Ammon's horn (tissue), 1 donor: ENCODE measurements around the gene LSAMP.
"Not testable (repeated sequence)": the region's sequence is repeated elsewhere in the genome, so short reads cannot be mapped to it uniquely, and the experiment has no call there.

ENCODE experiments used
- DNase-seq: peaks from one replicate; pipeline ENCODE4 v3.0.0-alpha.2; 2016; ENCODE audit warnings: low spot score

The LSAMP gene

DNA sequence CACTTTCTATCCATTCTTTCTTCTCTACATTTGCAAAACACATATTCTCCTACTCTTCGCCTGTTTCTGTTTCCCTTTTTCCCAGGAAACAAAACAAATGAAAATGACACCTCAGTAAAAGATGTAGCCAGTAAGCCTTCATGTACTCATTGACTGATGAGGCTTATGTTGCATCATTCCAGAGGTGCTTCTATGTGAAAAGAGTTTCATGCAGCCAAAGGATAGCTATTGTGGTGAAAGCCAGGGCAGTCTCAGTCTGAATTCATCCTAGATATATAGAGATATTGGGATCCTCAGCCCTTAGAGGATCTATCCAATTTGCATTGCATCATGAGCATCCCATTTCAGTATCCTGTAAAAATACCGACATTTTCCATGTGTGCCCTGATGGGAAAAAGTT is 554.7 kb downstream of the LSAMP start:
- no peak for DNase-seq

GRCh38 chr3:115885621-115886020 is 559.7 kb downstream of the LSAMP start:
- no peak for DNase-seq

DNA sequence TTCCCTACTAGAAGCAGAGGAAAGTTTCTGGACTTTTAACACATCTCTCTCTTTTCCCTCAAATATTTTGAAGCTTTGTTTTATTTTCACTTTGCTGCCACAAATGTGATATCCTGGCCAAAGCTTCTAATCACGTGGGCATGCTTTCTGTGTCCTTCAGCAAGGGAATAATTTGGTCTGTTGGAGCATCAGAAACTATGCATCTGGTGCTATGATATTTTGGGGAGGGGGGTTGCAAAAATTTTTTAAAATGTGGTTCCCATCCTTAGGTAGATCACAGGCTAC is 567.7 kb downstream of the LSAMP start:
- no peak for DNase-seq

GRCh38 chr3:115876876-115877614 is 568.2 kb downstream of the LSAMP start:
- no peak for DNase-seq

DNA sequence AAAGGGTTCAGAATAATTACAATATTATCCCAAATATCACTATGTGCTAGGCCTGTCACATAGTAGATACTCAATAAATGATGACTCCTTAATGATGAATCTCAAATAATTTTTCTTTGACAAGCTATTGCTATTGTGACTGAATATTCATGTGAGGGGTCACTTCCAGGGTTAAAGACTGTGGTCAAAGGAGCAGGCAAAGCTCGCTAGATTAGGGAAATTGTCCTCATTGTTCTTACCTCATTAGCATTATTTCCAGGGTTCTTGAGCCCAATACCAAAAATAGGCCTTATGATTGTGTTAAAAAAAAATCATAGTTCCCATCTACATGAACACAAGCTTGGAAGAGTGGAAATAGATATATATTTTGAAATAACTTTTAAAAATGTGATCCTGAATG is 569.8 kb downstream of the LSAMP start:
- DNase-seq = no peak

DNA sequence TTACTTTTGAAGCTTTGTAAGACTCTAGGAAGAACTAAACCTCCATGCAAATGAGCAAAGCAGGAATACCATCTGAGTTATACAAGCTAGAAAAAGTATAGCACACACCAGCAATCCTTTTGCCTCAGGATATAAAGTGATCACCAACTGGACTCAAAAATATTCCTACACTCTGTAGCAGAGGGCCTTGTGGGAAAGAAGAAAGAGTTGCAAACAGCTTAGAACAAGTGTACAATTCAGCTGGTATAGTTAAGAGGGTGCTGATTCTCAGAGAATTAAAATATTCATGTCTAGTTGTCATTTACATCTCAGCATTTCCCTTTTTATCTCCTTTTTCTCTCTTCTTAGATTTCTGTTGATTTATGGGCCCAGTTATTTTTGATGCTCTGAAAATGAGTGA is 573.6 kb downstream of the LSAMP start:
- DNase-seq = no peak

DNA sequence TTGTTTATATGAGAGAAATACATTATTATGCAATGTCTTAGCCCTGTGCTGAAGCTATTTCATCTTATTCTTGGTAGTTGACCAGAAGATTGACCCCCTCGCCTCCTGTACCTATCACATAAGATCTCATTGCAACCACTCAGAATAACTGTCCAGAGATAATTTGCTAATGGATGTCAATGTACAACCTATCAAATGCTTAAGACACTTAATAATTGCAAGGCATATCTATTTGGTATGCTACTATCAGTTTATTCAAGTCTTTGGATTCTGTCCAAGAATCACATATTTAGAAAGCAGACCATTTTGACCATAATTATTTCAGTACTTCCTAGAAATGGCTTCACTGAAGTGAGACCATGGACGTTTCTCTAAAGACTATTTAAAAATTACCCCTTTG is 580.4 kb downstream of the LSAMP start:
- no peak for DNase-seq

DNA sequence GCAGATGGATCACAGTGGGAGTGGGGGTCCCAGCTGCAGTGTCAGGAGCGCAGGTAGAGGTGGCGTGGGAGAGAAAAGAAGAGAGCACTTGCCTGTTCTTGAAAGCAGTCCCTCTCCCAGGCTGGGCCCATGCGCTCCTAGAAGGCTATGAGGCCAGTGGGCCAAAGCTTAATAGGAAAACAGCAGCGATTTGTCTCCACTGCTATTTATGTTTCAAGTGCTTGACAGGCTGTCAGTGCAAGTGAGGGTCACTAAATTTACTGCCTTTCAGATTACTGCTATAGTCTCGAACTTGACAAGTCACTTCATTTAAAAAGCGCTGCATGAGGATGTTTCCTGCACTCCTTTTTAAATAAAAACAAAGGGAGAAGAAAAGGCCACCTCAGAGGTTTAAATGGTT is 582.4 kb downstream of the LSAMP start:
- DNase-seq = no peak

DNA sequence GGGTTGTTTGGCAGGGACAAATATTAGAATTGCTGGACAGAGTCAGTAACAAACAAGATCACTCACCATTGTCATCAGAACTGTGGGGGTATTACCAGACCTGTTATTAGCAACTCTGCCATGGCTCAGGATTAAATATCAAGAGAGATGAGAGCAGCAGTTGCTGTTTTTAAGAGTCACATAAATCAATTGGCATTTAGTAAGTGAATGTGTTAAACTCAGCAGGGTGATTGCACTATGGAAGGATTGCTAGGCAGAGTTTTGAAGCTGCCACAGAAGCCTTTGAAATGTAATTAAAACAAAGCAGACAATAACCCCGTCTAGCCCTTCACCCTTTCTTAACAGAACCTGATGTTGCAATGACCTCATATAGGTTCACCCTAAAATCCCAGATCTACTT is 583.2 kb downstream of the LSAMP start:
- no peak for DNase-seq

DNA sequence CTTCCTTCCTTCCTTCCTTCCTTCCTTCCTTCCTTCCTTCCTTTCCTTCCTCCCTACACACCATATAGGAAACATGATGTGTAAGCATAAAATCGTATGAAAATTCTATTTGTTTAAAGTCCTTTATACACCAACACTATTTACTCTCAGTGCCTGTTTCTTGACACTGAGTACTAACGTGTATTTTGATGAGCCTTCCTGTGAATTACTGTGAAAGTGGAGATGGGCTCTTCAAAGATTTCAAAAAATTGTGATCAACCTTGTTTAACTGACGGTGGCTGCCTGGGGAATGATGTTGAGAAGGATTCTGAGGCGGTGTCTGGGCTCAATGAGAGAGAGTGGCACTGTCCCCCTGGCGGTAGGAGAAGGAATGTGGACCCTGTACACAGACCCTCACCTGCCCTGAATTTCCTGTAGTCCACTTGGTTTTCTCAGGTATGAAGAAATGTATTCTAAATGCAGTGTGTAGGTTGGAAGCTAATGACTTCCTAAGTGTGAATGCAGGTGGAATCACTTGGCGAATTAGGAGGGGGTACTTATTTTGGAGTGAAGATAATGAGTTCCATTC is 584.0 kb downstream of the LSAMP start:
- no peak for DNase-seq

- DNase-seq = no peak
Observed at GRCh38 chr3:115860766-115861165, 584.5 kb downstream of the LSAMP start.

- no peak for DNase-seq
Observed at GRCh38 chr3:115859002-115859807, 586.1 kb downstream of the LSAMP start.

DNA sequence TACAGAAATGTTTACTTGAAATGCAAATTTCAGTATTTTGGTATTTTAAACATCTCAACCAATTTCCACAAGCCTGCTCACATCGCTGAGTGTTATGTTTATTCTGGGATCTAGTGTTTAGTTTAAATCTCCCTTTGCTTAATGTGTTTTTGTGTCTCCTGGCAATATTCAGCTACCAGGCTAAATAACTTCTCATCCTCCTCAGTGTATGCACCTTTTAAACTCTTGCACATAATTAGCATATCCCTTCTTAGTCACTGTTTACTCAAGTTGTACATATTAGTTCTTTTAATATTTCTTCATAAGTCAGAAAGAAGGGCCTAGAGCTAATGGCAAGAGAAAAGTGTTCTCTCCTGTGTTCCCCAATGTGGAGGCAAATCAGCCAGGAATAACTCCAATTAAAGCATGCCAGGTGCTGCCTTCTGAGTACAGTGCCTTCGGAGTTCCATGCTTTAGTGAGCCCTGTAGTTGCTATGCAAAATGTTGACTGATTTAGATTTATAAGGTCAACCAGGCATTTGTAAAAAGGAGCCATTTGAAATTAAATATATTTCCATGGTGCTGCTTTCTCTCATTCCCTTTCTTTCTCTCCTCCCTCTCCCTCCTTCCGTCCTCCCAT is 587.7 kb downstream of the LSAMP start:
- no peak for DNase-seq

- DNase-seq = no peak
Observed at GRCh38 chr3:115855911-115856310, 589.4 kb downstream of the LSAMP start.

DNA sequence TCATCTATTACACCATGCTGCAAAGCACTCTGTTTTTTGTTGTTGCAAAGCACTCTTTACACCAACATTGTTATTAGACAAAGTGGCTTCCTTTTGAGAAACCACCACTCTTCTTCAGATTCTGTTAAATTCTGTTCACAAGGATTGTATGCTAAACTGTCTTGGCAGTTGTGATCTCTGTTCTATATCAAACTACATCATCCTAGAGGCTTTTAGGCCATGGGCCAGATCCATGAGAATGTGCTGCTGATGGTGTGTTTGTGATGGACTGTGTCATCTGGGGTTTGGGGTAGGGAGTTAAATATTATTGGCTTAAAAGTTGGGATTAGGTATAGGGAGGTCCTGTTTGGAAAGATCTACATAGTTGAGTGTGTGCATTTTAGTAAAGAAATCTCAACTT is 592.2 kb downstream of the LSAMP start:
- no peak for DNase-seq

DNA sequence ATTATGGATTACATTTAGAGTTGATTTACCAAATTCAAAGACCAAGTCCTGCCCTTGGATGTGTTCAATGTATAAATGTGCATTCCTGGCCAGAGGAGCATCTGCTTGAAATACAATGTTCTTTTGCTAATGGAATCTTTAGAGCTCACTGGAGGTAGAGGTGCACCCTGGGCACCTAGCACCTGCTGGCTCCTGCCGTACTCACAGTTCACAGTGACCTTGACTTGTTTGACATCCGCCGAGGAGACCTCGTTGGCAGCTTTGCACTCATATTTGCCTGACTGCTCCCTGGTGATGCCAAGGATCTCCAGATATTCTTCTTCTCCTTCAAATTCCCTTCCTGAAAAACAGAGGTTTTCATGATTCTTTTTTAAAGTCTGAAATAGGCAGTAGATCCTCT is 593.0 kb downstream of the LSAMP start:
- DNase-seq = no peak

- DNase-seq = no peak
Observed at GRCh38 chr3:115851571-115851970, 593.7 kb downstream of the LSAMP start.

- no peak for DNase-seq
Observed at GRCh38 chr3:115848641-115849040, 596.6 kb downstream of the LSAMP start.

GRCh38 chr3:115845986-115846385 is 599.3 kb downstream of the LSAMP start:
- no peak for DNase-seq

- not testable (repeated sequence) for DNase-seq
Observed at GRCh38 chr3:115844729-115845128, 600.6 kb downstream of the LSAMP start.

GRCh38 chr3:115843206-115843605 is 602.1 kb downstream of the LSAMP start:
- no peak for DNase-seq

DNA sequence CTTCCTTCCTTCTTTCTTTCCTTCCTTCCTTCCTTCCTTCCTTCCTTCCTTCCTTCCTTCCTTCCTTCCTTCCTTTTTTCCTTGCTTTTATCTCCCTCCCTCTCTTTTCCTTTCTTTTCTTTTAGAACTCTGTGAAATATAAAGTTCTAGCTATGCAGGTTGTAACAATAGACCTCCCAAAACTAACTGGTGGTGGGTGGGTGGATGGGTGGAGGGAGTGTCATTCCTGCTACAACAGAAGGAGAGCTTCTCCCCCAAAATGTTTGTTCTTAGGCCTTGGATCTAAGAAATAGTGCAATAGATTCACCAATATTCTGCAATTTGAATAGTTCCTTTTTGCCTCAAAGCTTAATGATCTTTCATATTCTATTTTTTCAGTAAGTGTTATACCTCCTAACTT is 606.0 kb downstream of the LSAMP start:
- no peak for DNase-seq

DNA sequence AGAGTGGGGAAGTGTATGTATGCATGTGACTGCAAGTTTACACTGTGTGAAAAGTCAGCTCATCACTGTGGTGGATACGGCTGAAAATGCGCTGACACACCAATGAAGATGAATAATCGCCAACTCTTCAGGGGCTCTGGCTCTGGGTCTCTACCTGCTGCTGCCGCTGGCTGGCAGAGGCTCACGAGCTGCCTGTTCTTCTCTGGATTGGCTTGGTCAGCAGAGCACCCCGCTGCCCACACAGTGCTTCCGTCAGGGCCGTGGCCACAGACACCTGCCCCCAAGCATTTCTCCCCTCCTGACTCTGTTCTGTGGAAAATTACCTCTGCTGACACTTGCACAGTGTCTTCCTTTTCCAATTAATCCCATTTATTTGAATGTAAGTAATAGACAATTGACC is 606.5 kb downstream of the LSAMP start:
- DNase-seq = no peak
